Fibroblast of the aortic adventitia (primary cell): ENCODE measurements around the gene RBBP8NL. TPM values are rescaled to one million over a fixed set of nuclear protein-coding genes. Genes with fewer than 3 reads are reported as not detected.

Source experiments
- DNase-seq: peaks from one replicate; pipeline ENCODE4 v3.0.0-alpha.2; 2010; ENCODE audit warnings: low read depth
- H3K4me3 ChIP-seq: 2 replicates; pipeline ENCODE4 v1.5.1; 2011; ENCODE audit warnings: low read depth, mild to moderate bottlenecking, control low read depth, low read length, moderate library complexity
- total RNA-seq: library from RNA; depleted of rRNA; stranded (reverse); fragments of >200 nt; gene quantifications from 2 replicates; pipeline ENCODE4 v1.2.3, GENCODE V29; 2012; ENCODE audit warnings: low replicate concordance
- TF ChIP-seq, protein P1 (sequence below): IDR thresholded peaks from 2 replicates; pipeline ENCODE4 v1.5.1; 2011; ENCODE audit warnings: mild to moderate bottlenecking, low read length, control low read depth, inconsistent platforms; ENCODE audit not compliant: insufficient read depth

RBBP8NL gene
- total RNA-seq, 1 donor: not detected

DNA sequence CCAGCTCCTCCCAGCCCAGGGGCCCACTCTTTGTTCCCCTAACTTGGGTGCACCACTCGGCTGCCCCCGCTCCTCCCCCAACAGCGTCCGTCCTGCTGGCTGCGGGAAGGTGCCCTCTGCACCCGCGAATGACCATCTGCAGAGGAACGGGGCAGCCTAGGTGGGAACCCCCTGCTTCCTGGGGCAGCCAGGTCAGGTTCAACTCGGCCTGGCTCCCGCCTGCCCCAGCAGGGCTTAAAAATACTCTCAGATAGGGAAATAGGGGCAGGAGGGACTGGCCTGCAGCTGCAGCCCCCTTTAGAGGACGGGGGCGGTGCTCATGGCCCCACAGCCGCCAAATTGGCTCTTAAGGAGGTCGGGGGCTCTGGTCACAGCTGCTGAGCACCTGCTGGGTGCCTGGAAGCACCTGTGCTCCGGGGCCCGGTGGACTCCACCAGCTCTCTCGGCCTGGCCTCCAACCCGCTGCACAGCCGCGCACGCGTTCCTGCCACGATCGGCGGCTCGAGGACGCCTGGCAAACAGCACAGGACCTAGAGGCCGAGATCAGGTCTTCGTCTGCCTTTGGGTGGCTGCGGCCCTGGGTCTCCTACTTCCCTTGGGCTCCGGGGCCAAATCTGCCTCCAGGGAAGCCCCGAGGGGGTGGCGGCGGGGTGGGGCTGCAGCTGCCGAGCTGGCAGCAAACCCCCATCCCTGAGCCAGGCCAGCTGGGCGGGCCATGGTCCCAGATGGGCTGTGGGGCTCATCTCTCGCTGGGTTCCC lies 59.5 kb downstream of the RBBP8NL start:
- H3K4me3 ChIP-seq: peak overlapping the region; percentile 35
- TF ChIP-seq, protein P1, sequence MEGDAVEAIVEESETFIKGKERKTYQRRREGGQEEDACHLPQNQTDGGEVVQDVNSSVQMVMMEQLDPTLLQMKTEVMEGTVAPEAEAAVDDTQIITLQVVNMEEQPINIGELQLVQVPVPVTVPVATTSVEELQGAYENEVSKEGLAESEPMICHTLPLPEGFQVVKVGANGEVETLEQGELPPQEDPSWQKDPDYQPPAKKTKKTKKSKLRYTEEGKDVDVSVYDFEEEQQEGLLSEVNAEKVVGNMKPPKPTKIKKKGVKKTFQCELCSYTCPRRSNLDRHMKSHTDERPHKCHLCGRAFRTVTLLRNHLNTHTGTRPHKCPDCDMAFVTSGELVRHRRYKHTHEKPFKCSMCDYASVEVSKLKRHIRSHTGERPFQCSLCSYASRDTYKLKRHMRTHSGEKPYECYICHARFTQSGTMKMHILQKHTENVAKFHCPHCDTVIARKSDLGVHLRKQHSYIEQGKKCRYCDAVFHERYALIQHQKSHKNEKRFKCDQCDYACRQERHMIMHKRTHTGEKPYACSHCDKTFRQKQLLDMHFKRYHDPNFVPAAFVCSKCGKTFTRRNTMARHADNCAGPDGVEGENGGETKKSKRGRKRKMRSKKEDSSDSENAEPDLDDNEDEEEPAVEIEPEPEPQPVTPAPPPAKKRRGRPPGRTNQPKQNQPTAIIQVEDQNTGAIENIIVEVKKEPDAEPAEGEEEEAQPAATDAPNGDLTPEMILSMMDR: no peak
- no peak for DNase-seq

DNA sequence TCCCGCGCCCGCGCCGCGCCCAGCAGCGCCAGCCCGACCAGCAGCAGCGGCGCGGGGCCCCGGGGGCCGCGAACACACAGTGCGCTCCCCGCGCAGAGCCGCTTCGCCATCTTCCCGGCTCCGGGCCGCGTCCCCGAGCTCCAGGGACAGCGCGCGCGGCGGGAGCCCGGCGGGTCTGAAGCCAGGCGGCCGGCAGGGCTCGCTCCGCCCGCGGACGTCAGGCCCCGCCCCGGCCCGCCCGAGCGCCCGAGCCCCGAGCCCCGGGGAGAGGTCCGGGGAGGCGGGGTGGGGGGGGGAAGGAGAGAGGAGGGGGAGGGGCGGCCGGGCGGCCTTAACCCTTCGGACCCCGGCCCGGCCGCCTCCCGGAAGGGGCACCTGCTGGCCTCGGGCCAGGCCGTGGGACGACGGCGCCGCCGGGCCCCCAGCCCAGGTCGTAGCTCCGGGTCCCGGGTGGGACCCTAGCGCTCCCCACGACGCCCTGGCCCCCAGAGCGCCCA lies 60.2 kb downstream of the RBBP8NL start, which contains the start of gene LAMA5:
TSS of gene LAMA5 (minus strand) at position 177 of the 497 bp plus-strand sequence. CDS start at position 110, 67 bp downstream.
- H3K4me3 ChIP-seq: peak within 1 kb of the TSS; percentile 70
- DNase-seq: no peak
- TF ChIP-seq, protein P1: no peak

DNA sequence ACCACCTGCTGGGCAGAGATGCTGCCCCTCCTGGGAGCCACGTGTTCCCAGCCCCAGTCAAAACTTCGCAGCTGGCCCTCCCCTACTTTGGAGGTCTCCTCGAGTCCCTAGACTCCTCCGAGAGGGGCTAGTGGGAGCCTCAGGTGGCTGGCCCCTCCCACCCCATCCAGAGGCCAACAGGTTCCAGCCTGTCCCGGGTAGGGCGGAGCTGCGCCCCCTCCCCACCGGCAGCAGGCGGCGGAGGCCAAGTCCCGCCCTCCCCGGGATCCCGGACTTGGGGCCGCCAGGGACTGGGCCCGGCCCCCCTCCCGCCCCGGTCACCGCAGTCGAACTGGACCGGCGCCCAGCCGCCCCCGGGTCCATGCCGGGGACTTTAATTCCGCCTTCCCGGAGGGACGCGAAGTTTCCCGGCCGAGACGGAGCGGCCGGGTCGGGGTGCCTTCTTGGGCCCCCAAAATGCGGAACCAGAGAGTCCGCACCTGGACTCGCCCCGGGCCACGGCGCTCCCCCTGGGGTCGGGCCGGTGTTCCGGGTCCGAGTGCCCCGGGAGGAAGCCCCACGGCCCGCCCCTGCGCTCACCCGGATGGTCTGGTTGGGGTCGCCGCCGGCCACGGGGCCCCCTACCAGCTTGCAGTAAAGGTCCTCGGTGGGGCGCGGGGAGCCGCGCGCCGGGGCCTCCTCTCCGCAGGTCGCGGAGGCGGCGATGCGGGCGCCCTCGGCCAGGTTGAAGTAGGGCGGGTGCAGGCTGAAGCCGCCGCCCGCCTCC lies 60.8 kb downstream of the RBBP8NL start:
- DNase-seq: no peak
- TF ChIP-seq, protein P1: no peak
- H3K4me3 ChIP-seq: peak overlapping the region; percentile 70

DNA sequence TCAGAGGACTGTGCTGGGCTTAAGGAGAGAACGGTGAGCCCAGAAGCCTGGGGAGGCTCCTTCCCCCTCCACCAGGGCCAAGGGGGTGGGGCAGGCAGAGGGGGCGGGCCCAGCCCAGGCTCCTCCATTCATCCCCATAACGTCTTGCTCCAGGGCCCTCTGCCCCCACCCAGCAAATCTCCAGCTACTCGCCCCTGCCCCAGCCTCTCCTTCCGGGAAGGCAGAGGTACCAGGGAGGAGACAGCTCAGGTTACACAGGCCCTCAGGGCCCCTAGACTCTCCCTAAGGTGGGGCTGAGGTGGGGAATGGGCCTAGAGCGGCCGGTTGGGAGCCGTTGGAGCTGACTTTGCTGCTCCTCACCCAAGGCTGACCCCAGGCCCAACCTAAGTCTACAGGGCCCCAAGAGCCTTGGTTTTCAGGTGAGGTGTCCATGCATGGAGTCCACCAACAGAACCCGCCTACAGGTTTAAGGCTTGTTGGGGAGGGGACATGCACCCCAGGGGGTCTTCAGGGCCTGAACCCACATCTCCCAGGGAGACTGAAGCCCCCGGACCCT lies 61.4 kb downstream of the RBBP8NL start:
- no peak for DNase-seq
- TF ChIP-seq, protein P1: no peak
- peak overlapping the region; percentile 70 for H3K4me3 ChIP-seq

DNA sequence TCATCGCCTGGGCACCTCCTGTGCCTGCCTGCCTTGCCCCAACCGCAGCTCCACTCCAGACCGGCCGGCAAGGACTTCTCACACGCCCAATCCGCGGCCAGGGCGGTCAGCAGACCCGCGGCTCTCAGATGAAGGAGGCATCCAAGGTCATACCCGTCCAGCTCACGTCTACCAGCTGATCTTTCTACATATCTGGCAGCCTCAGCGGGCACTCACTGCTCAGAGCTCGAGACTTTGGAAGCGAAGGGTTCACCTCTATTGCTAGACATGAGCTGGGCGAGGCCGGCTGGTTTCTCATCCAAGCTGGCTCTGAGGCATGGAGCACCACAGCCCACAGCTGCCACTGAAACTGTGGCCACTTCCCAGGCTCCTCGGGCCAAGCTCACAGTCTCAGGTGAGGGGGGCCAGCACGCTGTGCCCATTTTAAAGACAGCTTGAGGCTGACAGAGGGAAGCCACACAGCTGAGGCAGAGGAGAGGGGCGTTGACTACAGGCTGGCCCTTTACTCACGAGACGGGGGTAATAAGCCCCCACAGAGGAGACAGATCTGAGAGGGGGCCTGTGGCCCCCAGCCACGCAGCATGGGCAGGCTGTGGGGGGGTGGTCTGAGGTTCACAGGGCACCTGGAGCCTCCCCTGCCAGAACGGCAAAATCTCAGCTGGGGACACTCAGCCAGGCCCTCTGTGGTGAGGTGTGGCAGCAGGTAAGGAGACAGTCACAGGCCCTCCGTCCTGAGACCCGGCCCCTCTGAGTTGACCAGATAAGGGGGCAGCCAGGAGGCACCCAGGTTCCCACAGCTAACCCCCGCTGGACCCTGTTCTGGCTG lies 62.2 kb downstream of the RBBP8NL start:
- DNase-seq: no peak
- TF ChIP-seq, protein P1: no peak
- H3K4me3 ChIP-seq: peak overlapping the region; percentile 10
